Cardiac atrium fibroblast (primary cell): ENCODE results near the gene FOXA2. TPM values are rescaled to one million over a fixed set of nuclear protein-coding genes. Genes with fewer than 3 reads are reported as not detected.

Experiments used
- total RNA-seq: library from RNA; depleted of rRNA; stranded (reverse); fragments of >200 nt; gene quantifications from 2 replicates; pipeline ENCODE4 v1.2.3, GENCODE V29; 2015

FOXA2 gene
- not detected in 2 replicates for total RNA-seq

GRCh38 chr20:22584522-22584921 lies at the start of gene FOXA2:
Gene FOXA2 (minus strand): TSS chr20:22584572. CDS start chr20:22584278, 294 bp downstream.

